ENCODE results near the gene SMS. TPM values are rescaled to one million over a fixed set of nuclear protein-coding genes. Genes with fewer than 3 reads are reported as not detected.
A peak's percentile ranks its signal among the peaks of the same experiment; 100 is the strongest.
"Not testable (repeated sequence)": the region's sequence is repeated elsewhere in the genome, so short reads cannot be mapped to it uniquely, and the experiment has no call there.

Gene SMS
- 63.0 TPM for polyA plus RNA-seq (ENCODE audit: insufficient read length)

- DNase-seq = peak; percentile 79
These were observed at the start of gene SMS for GRCh38 chrX:21940356-21940829. Gene SMS, plus strand, starts transcription at chrX:21940709. Its CDS starts 116 bp downstream, at chrX:21940825.

GRCh38 chrX:21905313-21905712, 35.2 kb upstream of the SMS start:
- no peak for DNase-seq

GRCh38 chrX:21905953-21906352, 34.6 kb upstream of the SMS start:
- no peak for DNase-seq

DNA sequence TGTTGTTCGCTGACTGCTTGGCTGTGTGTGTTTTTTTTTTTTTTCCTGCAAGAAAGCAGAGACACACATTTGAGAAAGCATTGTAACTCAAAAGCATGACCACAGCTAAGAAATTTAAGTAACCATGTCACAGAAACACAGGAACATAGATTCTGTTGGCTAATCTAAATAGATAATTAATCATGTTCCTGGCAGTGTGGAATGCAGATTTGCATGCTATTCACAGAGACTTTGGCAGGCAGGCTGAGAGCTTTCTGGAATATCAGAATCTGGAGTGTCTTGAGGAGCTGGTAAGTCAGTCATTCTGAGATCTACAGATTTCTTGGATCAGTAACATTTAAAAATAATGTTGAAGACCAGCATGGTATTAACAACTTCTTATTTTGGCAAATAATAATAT, 33.2 kb upstream of the SMS start:
- DNase-seq = no peak

DNA sequence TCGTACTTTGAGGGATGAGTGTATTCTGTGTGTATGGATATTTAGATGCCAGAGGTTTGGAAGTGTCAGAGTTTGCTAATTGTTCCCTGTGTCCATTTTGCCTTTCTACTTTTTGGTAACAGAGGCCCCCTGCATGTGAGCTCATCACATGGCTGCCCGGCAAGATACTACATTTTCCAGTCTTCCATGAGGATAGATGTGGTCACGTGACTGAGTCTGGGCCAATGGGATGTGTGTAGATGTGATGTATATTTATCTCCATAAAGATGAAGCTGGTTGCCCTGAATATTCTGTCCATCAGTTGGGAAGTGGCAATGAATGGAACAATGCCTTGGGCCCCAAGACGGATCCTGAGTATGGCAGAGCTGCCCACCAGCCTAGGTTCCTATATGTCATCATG, 29.0 kb upstream of the SMS start:
- no peak for DNase-seq

DNA sequence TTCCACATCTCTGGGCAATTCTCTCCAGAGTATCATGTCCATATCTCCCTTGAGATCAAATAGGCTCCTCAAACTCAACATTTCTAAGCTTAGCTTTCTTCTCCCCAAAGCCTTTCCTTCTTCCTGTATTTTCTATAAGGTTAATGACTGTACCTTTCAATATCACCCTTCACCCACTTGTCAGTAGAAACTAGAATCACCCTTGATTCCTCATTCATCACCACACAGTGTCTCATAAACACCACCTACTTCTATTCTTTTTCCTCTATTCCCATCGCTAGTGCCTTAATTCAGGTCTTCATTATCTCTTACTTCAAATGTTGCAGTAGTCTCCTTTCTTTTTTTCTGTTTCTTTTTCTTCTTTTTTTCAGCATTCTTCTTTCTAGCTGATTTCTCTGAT, 28.3 kb upstream of the SMS start:
- DNase-seq = no peak

DNA sequence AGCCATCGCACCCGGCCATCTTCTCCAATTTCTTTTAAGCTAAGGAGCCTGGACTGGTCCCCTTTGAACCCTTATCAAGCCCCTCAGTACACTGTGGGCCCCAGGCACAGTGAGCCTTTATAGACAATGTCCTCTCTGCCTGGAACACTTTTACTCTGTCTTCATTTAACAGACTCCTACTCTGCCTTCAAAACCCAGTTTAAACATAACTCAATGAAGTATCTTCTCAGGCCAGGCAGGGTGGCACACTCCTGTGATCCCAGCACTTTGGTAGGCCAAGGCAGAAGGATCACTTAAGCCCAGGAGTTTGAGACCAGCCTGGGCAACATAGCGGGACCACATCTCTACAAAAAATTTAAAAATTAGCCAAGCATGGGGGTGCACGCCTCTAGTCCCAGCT, 27.5 kb upstream of the SMS start:
- no peak for DNase-seq

GRCh38 chrX:21926116-21926515, 14.4 kb upstream of the SMS start:
- DNase-seq = no peak

DNA sequence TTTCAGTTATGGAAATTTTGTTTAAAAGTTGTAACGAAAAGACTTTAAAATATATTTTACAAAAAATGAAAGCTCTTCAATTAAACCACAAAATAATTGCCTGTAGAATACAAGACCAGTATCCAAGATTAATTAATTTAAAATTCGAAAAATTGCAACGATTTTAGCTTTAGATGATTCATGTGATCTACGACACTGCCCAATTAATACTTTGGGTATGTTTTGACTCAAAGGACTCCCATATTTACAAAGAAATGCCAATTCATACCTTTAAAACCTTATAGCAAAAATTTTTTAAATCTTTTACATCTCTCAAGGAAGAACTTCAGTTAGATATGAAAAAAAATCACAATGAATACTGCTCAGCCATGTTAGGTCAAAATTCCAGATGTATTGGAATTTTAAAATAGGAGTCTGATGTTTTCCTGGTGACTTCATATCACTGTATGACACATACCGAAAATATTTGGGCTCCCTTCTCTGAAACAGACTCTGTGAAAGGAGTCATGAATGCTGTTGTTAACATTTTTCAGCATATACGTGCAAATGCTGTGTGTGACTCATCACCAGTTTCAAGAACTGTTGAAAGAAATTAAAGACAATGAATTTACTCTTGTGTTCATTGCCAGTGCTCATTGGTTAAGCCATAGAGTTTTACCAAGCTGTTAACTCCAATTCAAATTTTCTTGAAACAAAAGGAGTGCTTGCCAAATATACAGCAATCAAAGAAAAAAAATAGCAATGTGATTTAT, 13.8 kb upstream of the SMS start:
- DNase-seq = peak; percentile 27

GRCh38 chrX:21929209-21929608, 11.3 kb upstream of the SMS start:
- DNase-seq = no peak

DNA sequence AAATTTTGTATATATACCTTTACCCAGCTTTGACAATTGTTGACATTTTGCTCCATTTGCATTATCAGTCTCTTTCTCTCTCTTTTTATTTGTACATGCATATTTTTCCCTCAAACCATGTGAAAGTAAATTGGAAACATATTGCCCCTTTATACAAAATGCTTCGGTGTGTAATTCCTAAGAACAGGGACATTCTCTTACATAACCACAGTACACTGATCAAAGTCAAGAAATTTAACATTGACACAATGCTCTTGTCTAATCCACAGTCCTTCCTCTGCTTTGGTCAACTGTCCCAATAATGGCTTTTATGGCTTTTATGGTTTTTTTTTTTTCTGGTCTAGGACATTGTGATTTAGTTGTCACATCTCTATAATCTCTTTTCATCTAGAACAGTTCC, 9.5 kb upstream of the SMS start:
- no peak for DNase-seq

DNA sequence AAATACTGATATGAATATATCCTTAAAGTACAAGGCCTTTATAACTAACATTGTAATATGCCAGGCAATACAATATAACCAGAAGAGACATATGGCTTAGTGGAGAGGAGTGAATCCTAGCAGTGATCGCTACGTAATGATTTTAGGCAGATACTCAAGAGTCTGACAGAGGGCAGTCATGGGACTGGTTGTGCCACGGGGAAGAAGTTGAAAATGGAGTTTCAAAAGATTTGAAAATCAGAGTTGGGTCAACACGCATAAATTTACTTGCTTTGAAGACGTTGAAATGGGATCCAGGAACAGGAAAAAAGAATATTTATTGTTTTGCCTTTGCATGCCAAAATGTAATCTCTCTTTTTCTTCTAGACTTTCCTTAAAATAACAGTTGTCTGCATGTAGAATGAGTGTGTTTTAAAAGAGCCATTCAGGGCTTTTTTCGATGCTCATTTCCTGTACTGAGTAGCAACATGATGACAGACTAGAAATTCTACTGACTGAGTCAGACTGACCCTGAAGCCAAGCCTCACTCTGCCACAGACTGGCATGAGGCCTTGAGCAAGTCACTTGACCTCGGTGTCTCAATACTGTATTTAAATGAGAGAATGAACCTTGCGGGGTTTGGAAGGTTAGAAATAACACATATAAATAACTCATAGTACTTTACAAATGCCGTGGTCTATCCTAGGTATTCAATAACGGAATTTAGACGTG, 8.1 kb upstream of the SMS start:
- DNase-seq = no peak

- no peak for DNase-seq
These were observed 7.4 kb upstream of the SMS start for GRCh38 chrX:21933077-21933476.

- no peak for DNase-seq
These were observed 6.1 kb upstream of the SMS start for GRCh38 chrX:21934414-21934813.

GRCh38 chrX:21939906-21940305, 603 bp upstream of the SMS start:
- no peak for DNase-seq

GRCh38 chrX:21943460-21944135, 3.1 kb downstream of the SMS start:
- DNase-seq = no peak

GRCh38 chrX:21944136-21944615, 3.7 kb downstream of the SMS start:
- no peak for DNase-seq

- DNase-seq = no peak
These were observed 6.6 kb downstream of the SMS start for GRCh38 chrX:21946925-21947641.

DNA sequence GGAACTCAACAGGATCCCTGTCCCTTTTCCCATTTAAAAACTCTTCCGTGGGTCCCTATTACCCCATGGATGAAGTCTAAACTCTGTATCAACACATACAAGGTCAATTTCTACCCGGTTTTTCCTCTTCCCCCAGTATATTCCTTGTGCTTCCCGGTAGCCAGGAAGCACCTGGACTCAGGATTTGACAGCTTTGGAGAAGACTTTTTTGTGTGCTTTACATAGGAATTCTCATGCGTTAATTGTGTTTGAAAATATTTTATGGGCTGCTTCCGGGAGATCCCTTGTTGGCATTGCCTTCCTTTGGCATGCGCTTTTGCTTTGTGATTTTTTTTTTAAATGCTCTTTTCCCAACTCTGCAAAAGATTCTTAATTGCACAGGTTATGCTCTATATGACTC, 7.2 kb downstream of the SMS start:
- no peak for DNase-seq

DNA sequence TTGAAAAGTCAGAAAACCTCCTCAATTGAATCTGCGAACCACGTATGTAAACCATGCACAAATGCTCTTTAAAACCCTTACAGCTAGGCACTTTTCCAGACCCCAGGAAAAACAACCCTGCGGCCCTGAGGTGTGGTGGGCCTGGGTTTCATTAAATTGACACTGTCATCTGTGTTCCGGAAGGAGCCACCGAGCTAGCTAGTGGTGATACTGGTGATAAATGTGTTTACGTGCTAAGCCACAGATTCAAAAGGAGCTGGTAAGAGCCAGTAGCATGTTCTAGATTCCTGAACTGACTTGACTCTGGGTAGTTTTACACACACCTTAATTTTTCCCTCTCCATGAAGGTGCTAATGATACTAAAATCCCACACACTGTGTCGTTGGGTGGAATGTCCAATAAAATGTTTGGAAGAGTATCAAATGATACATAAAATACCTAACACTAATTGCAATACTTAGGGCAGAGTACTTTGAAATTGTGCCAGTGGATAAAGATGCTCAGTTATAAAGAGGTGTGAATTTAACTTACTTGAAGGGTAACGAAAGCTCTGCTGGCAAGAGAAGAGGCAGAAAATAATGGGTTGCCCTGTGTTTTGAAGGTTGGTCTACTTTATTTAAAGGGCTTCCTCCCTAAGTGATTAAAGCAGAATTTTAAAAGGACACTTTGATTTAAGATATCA, 8.5 kb downstream of the SMS start:
- DNase-seq = no peak

GRCh38 chrX:21949689-21950088, 9.2 kb downstream of the SMS start:
- DNase-seq = no peak

GRCh38 chrX:21950557-21950956, 10.0 kb downstream of the SMS start:
- DNase-seq = not testable (repeated sequence)

All from hindlimb muscle (tissue), 1 donor.